Brain microvascular endothelial cell (primary cell): Measurements from ENCODE around the gene MMP11.

ENCODE experiments used
- DNase-seq: peaks from one replicate; pipeline ENCODE4 v3.0.0-alpha.2; 2020
- H3K27ac ChIP-seq: fragments of 250-450 bp; sonication (Bioruptor Pico); 2 replicates; pipeline ENCODE4 v1.5.1; 2020; ENCODE audit warnings: mild to moderate bottlenecking, moderate library complexity
- H3K27me3 ChIP-seq: fragments of 250-450 bp; sonication (Bioruptor Pico); replicated peaks from 2 replicates; pipeline ENCODE4 v1.5.1; 2020; ENCODE audit warnings: mild to moderate bottlenecking
- H3K36me3 ChIP-seq: fragments of 250-450 bp; sonication (Bioruptor Pico); replicated peaks from 2 replicates; pipeline ENCODE4 v1.5.1; 2020; ENCODE audit warnings: mild to moderate bottlenecking
- H3K4me3 ChIP-seq: 2 replicates; pipeline ENCODE4 v1.5.1; 2011; ENCODE audit warnings: low read depth, mild to moderate bottlenecking, control low read depth, low read length, moderate library complexity
- CTCF ChIP-seq: IDR thresholded peaks from 2 replicates; pipeline ENCODE4 v1.5.1; 2011; ENCODE audit warnings: low read depth, mild to moderate bottlenecking, moderate library complexity, low read length, control low read depth, inconsistent platforms; ENCODE audit errors: missing control alignments
- in situ Hi-C: cut with HindIII; loops from 2 replicates; pipeline ENCODE4 v1.10.0; 2017; ENCODE audit warnings: low sequenced_read_pairs, low pct_ligation_motif_present

The MMP11 gene

GRCh38 chr22:23783265-23784150, 10.9 kb downstream of the MMP11 start:
- no peaks in the 10 kb centered on the region for H3K27me3 ChIP-seq
- in situ Hi-C loops, result no loop called here
- TF ChIP-seq CTCF, result no peak
- no peak overlapping the region for H3K4me3 ChIP-seq
- no peak for DNase-seq
- no peak overlapping the region for H3K27ac ChIP-seq
- H3K36me3 ChIP-seq, result no peaks in the 10 kb centered on the region

GRCh38 chr22:23784215-23784732, 11.6 kb downstream of the MMP11 start:
- no peaks in the 10 kb centered on the region for H3K36me3 ChIP-seq
- peak; percentile 60 for DNase-seq
- H3K27me3 ChIP-seq, result no peaks in the 10 kb centered on the region
- in situ Hi-C loops, result no loop called here
- H3K4me3 ChIP-seq, result no peak overlapping the region
- H3K27ac ChIP-seq, result no peak overlapping the region
- no peak for TF ChIP-seq CTCF

GRCh38 chr22:23786261-23786710, 13.6 kb downstream of the MMP11 start:
- H3K27ac ChIP-seq, result peak overlapping the region; percentile 94
- H3K36me3 ChIP-seq, result no peaks in the 10 kb centered on the region
- H3K27me3 ChIP-seq, result no peaks in the 10 kb centered on the region
- in situ Hi-C loops, result no loop called here
- DNase-seq, result no peak
- no peak for TF ChIP-seq CTCF
- peak overlapping the region; percentile 89 for H3K4me3 ChIP-seq

- peak; percentile 85 for DNase-seq
- Histone ChIP-seq H3K36me3 (no peaks in the 10 kb centered on the region), H3K27me3 (no peaks in the 10 kb centered on the region), H3K4me3 (peak within 1 kb of the TSS; percentile 89), H3K27ac (peak within 1 kb of the TSS; percentile 94)
- in situ Hi-C loops, result no loop called here
- no peak for TF ChIP-seq CTCF
Measured at GRCh38 chr22:23786752-23787599, 14.3 kb downstream of the MMP11 start, which contains the start of gene SMARCB1. TSS of gene SMARCB1 (plus strand) at chr22:23786966. CDS start at chr22:23787170, 204 bp downstream.

- peak overlapping the region; percentile 94 for H3K27ac ChIP-seq
- no peak for TF ChIP-seq CTCF
- no peaks in the 10 kb centered on the region for H3K27me3 ChIP-seq
- H3K4me3 ChIP-seq, result peak overlapping the region; percentile 89
- H3K36me3 ChIP-seq, result peaks cover 3% of the 10 kb centered on the region
- in situ Hi-C loops, result no loop called here
- DNase-seq, result no peak
Measured at GRCh38 chr22:23787600-23787896, 14.9 kb downstream of the MMP11 start.
